H1 (cell line): ENCODE data around the gene GSK3B. TPM values are rescaled to one million over a fixed set of nuclear protein-coding genes. Genes with fewer than 3 reads are reported as not detected.

Experiments used
- CTCF ChIA-PET: fragments of 300-600 bp; sonication (Branson Sonifier 250); formaldehyde crosslinking; loops from one replicate; lab custom pipeline; 2021; ENCODE audit not compliant: partially characterized antibody; lab: Charles Lee
- POLR2A ChIA-PET: fragments of 300-600 bp; sonication (Branson Sonifier 250); formaldehyde crosslinking; loops from one replicate; lab custom pipeline; 2021; ENCODE audit warnings: inconsistent platforms; ENCODE audit not compliant: partially characterized antibody; lab: Charles Lee
- DNase-seq, 2 experiments: peaks; one replicate each; pipeline versions ENCODE4 v3.0.0 to v3.0.0-alpha.2; 2010 to 2022; ENCODE audit warnings: low spot score in 2 of 2, low read depth in 1 of 2, mixed read lengths in 1 of 2
- FAIRE-seq: peaks from 2 replicates; lab custom pipeline; 2011; peaks lifted over from hg19 to GRCh38; lab: Jason Lieb, UNC
- H2AFZ ChIP-seq: 2 replicates; pipeline ENCODE4 v1.8.1; 2012; ENCODE audit warnings: low read length, inconsistent platforms
- H2AK5ac ChIP-seq: 2 replicates; pipeline ENCODE4 v1.6.1; 2013; ENCODE audit warnings: low read depth, low read length
- H2BK120ac ChIP-seq: replicated peaks from 2 replicates; pipeline ENCODE3; 2013; ENCODE audit warnings: low read depth, low read length, inconsistent platforms
- H2BK12ac ChIP-seq: 2 replicates; pipeline ENCODE4 v1.6.1; 2013; ENCODE audit warnings: low read depth, low read length
- H2BK15ac ChIP-seq: 2 replicates; pipeline ENCODE4 v1.6.1; 2013; ENCODE audit warnings: low read length
- H2BK20ac ChIP-seq: 2 replicates; pipeline ENCODE4 v1.6.1; 2013; ENCODE audit warnings: low read length
- H2BK5ac ChIP-seq: 2 replicates; pipeline ENCODE4 v1.6.1; 2013; ENCODE audit warnings: low read depth, low read length
- H3K14ac ChIP-seq: 2 replicates; pipeline ENCODE4 v1.6.1; 2013; ENCODE audit warnings: inconsistent platforms; ENCODE audit not compliant: insufficient read length
- H3K18ac ChIP-seq: 2 replicates; pipeline ENCODE4 v1.6.1; 2013; ENCODE audit warnings: low read length; ENCODE audit errors: extremely low read depth
- H3K23ac ChIP-seq: 2 replicates; pipeline ENCODE4 v1.6.1; 2013; ENCODE audit warnings: inconsistent platforms; ENCODE audit not compliant: insufficient read length
- H3K23me2 ChIP-seq: 2 replicates; pipeline ENCODE4 v1.6.1; 2013; ENCODE audit warnings: low read depth, low read length
- H3K27ac ChIP-seq: 2 replicates; pipeline ENCODE4 v1.6.1; 2011; ENCODE audit warnings: low read depth, low read length, inconsistent platforms
- H3K27me3 ChIP-seq, 4 experiments: replicated peaks in 1 of 4; 1 replicate in 1 of 4; 2 replicates in 3 of 4; pipeline versions ENCODE4 v1.6.1 to v1.8.1; 2011 to 2013; ENCODE audit warnings: low read length in 3 of 4, mild to moderate bottlenecking in 3 of 4, inconsistent platforms in 2 of 4, mixed read lengths in 2 of 4, moderate library complexity in 1 of 4; ENCODE audit not compliant: control insufficient read depth in 3 of 4, insufficient read depth in 3 of 4; ENCODE audit errors: extremely low read depth in 1 of 4
- H3K36me3 ChIP-seq, 4 experiments: 2 replicates each; pipeline versions ENCODE4 v1.6.1 to v1.8.1; 2011 to 2013; ENCODE audit warnings: mild to moderate bottlenecking in 4 of 4, low read length in 3 of 4, moderate library complexity in 2 of 4, control low read depth in 1 of 4, inconsistent platforms in 1 of 4; ENCODE audit not compliant: insufficient read depth in 4 of 4, control insufficient read depth in 2 of 4
- H3K4ac ChIP-seq: replicated peaks from 2 replicates; pipeline ENCODE3; 2013; ENCODE audit warnings: low read length, low read depth, mixed read lengths, inconsistent platforms; ENCODE audit not compliant: insufficient read length
- H3K4me1 ChIP-seq, 4 experiments: replicated peaks in 1 of 4; 1 replicate in 1 of 4; 2 replicates in 3 of 4; pipeline versions ENCODE4 v1.6.1 to v1.8.1; 2011 to 2013; ENCODE audit warnings: low read length in 3 of 4, inconsistent platforms in 2 of 4, mixed read lengths in 1 of 4; ENCODE audit not compliant: insufficient read depth in 4 of 4, control insufficient read depth in 3 of 4
- H3K4me2 ChIP-seq, 2 experiments: 2 replicates each; pipeline versions ENCODE4 v1.6.1 to v1.8.1; 2011 to 2013; ENCODE audit warnings: low read depth in 2 of 2, low read length in 2 of 2, control low read depth in 1 of 2, inconsistent platforms in 1 of 2, mild to moderate bottlenecking in 1 of 2; ENCODE audit not compliant: insufficient read depth in 1 of 2
- H3K4me3 ChIP-seq, 4 experiments: fragments of 200-600, 300-600 bp in 1 of 4; sonication (generic), shearing (Covaris generic), sonication (Bioruptor Twin) in 1 of 4; 2 replicates each; pipeline versions ENCODE4 v1.5.1 to v1.8.1; 2011 to 2016; ENCODE audit warnings: low read length in 4 of 4, low read depth in 3 of 4, control low read depth in 2 of 4, inconsistent platforms in 2 of 4, mild to moderate bottlenecking in 2 of 4, mixed read lengths in 1 of 4, moderate library complexity in 1 of 4; ENCODE audit not compliant: insufficient read depth in 2 of 4; ENCODE audit errors: extremely low read depth in 1 of 4
- H3K56ac ChIP-seq: replicated peaks from 2 replicates; pipeline ENCODE3; 2013; ENCODE audit warnings: low read depth, mild to moderate bottlenecking, mixed read lengths, low read length, inconsistent platforms; ENCODE audit not compliant: insufficient read length
- H3K79me1 ChIP-seq: 2 replicates; pipeline ENCODE4 v1.6.1; 2013; ENCODE audit warnings: low read depth, low read length, control low read depth
- H3K79me2 ChIP-seq, 2 experiments: 2 replicates each; pipeline versions ENCODE4 v1.6.1 to v1.8.1; 2012 to 2013; ENCODE audit warnings: low read length in 2 of 2, mild to moderate bottlenecking in 2 of 2, inconsistent platforms in 1 of 2; ENCODE audit not compliant: insufficient read depth in 2 of 2, control insufficient read depth in 1 of 2
- H3K9ac ChIP-seq, 4 experiments: replicated peaks in 1 of 4; 1 replicate in 1 of 4; 2 replicates in 3 of 4; pipeline versions ENCODE4 v1.6.1 to v1.8.1; 2011 to 2013; ENCODE audit warnings: low read depth in 3 of 4, low read length in 3 of 4, control low read depth in 2 of 4, mild to moderate bottlenecking in 2 of 4, moderate library complexity in 2 of 4, inconsistent platforms in 1 of 4; ENCODE audit errors: extremely low read depth in 1 of 4
- H3K9me3 ChIP-seq, 2 experiments: 2 replicates each; pipeline versions ENCODE4 v1.6.1 to v1.8.1; 2012 to 2013; ENCODE audit warnings: mild to moderate bottlenecking in 2 of 2, moderate library complexity in 2 of 2, control low read depth in 1 of 2, inconsistent platforms in 1 of 2, low read depth in 1 of 2, low read length in 1 of 2, mixed read lengths in 1 of 2; ENCODE audit not compliant: insufficient read depth in 2 of 2
- H4K20me1 ChIP-seq, 2 experiments: replicated peaks in 1 of 2; 2 replicates each; pipeline versions ENCODE3 to v1.8.1; 2011 to 2013; ENCODE audit warnings: inconsistent platforms in 2 of 2, low read length in 2 of 2, mild to moderate bottlenecking in 1 of 2; ENCODE audit not compliant: insufficient read depth in 2 of 2, control insufficient read depth in 1 of 2
- H4K5ac ChIP-seq: 2 replicates; pipeline ENCODE4 v1.6.1; 2013; ENCODE audit warnings: low read length, low read depth, mixed read lengths, inconsistent platforms; ENCODE audit not compliant: insufficient read length
- H4K8ac ChIP-seq: 2 replicates; pipeline ENCODE4 v1.8.0; 2013; ENCODE audit warnings: mild to moderate bottlenecking, moderate library complexity, low read length, inconsistent platforms; ENCODE audit not compliant: insufficient read depth; ENCODE audit errors: extremely low read depth
- H4K91ac ChIP-seq: replicated peaks from 2 replicates; pipeline ENCODE3; 2013; ENCODE audit warnings: low read length, mixed read lengths, inconsistent platforms; ENCODE audit not compliant: insufficient read length
- BRCA1 ChIP-seq: IDR thresholded peaks from 2 replicates; pipeline ENCODE4 v1.6.1; 2012; ENCODE audit warnings: low read depth, low read length, improper control_type of control experiment
- GABPA ChIP-seq: IDR thresholded peaks from 2 replicates; pipeline ENCODE4 v1.6.1; 2011; ENCODE audit warnings: mild to moderate bottlenecking, low read length, moderate library complexity, borderline replicate concordance; ENCODE audit not compliant: insufficient read depth
- JUND ChIP-seq: IDR thresholded peaks from 2 replicates; pipeline ENCODE4 v1.6.1; 2011; ENCODE audit warnings: mild to moderate bottlenecking, improper control_type of control experiment, low read length
- KDM1A ChIP-seq: fragments of 200-600, 300-600 bp; sonication (generic); IDR thresholded peaks from 2 replicates; pipeline ENCODE4 v1.7.1; 2016; ENCODE audit warnings: mild to moderate bottlenecking, low read length, borderline replicate concordance
- KDM4A ChIP-seq: IDR thresholded peaks from one replicate; pipeline ENCODE4 v1.7.1; 2012; ENCODE audit warnings: low read depth, mild to moderate bottlenecking, moderate library complexity, low read length, inconsistent platforms; ENCODE audit not compliant: severe bottlenecking
- MAFK ChIP-seq: IDR thresholded peaks from 2 replicates; pipeline ENCODE4 v1.6.1; 2012; ENCODE audit warnings: low read depth, mild to moderate bottlenecking, improper control_type of control experiment, low read length
- NANOG ChIP-seq: IDR thresholded peaks from 2 replicates; pipeline ENCODE4 v1.6.1; 2011; ENCODE audit warnings: low read length, low read depth, mild to moderate bottlenecking, inconsistent platforms; ENCODE audit not compliant: insufficient read depth, poor library complexity, severe bottlenecking
- POLR2A ChIP-seq, 2 experiments: IDR thresholded peaks; 1 replicate in 1 of 2; 2 replicates in 1 of 2; pipeline ENCODE4 v1.6.1; 2011; ENCODE audit warnings: low read depth in 2 of 2, low read length in 2 of 2, mild to moderate bottlenecking in 2 of 2; ENCODE audit errors: control extremely low read depth in 1 of 2
- POLR2AphosphoS5 ChIP-seq: IDR thresholded peaks from 2 replicates; pipeline ENCODE4 v1.6.1; 2011; ENCODE audit warnings: low read depth, low read length
- RAD21 ChIP-seq, 2 experiments: IDR thresholded peaks in 1 of 2; conservative IDR thresholded peaks in 1 of 2; 2 replicates each; pipeline ENCODE4 v1.6.1; 2011; ENCODE audit warnings: low read depth in 2 of 2, low read length in 2 of 2, improper control_type of control experiment in 1 of 2, inconsistent platforms in 1 of 2, mild to moderate bottlenecking in 1 of 2, moderate library complexity in 1 of 2
- RXRA ChIP-seq: IDR thresholded peaks from 2 replicates; pipeline ENCODE4 v1.6.1; 2011; ENCODE audit warnings: low read depth, mild to moderate bottlenecking, low read length, moderate library complexity; ENCODE audit not compliant: insufficient read depth
- WGBS, 2 experiments: shearing (Covaris generic) in 1 of 2; methylation state at CpG; one replicate each; pipeline versions ENCODE4 v1.1.6 to v1.1.7; 2013 to 2015; ENCODE audit warnings: low lambda C conversion rate in 2 of 2, mixed read lengths in 2 of 2, inconsistent platforms in 1 of 2, low coverage in 1 of 2, missing lambda C conversion rate in 1 of 2; ENCODE audit not compliant: insufficient replicate concordance in 2 of 2, insufficient coverage in 1 of 2, insufficient read length in 1 of 2; ENCODE audit errors: extremely low coverage in 1 of 2, missing lambda C conversion rate in 1 of 2; 5-methylcytosine and 5-hydroxymethylcytosine counted together
- polyA plus RNA-seq, 7 experiments: library from polyadenylated mRNA; depleted of rRNA in 3 of 7; stranded (reverse) in 5 of 7; unstranded in 2 of 7; fragments of >200 nt in 5 of 7; fragments of 200-250 nt in 2 of 7; gene quantifications; 1 replicate in 5 of 7; 2 replicates in 1 of 7; 4 replicates in 1 of 7; pipeline versions ENCODE4 v1.2.1 to v1.2.3, GENCODE V29; 2011 to 2013; ENCODE audit warnings: missing spikeins in 2 of 7, mixed read lengths in 2 of 7
- total RNA-seq: library from RNA; stranded (reverse); fragmentation: NEBNext Ultra II Directional; extraction: Animal tissue kit (Norgen Biotek cat#: 25700); gene quantifications from 2 replicates; pipeline ENCODE4 v1.2.1, GENCODE V29; 2021

Gene GSK3B
- total and polyA plus RNA-seq, 2 of the 8 experiments (the other 6 are each of a cell fraction or from before 2014, with no cell fraction given) = 24.2 to 50.7 TPM

DNA sequence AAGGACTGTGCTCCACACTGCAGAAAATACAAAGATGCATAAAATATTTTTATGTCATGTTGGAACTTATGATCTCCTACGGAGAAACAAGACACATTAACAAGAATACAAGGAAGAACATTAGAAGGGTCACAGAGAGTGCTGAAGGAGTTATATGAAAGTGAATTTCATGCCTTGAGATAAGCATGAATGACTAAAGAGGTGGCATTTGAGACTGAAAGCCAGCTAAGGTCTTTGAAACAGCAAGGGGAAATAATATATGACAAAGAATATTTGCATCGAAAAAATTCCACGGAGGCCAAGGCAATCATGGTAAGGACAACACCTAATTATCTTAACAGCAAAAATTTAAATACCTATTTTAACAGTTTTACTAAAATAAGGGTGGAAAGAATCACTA, 12.5 kb downstream of the GSK3B start:
- CTCF ChIA-PET = interaction anchor here (0.5 to 1.5 kb wide), 3 partner anchors 11 to 64 kb away, joined by 4 read pairs; no protein-coding TSS in a partner anchor
- Histone ChIP-seq H3K27me3 (no peaks in the 10 kb centered on the region), H3K27ac (no peak overlapping the region), H3K4me1 (peaks cover 0 to 2% (median 0%) of the 10 kb centered on the region in 4 experiments; a peak in 3 of 7 replicates), H3K14ac (no peak overlapping the region), H3K9me3 (no peaks in the 10 kb centered on the region), H3K18ac (no peak overlapping the region), H3K36me3 (peaks cover 0 to 5% (median 0%) of the 10 kb centered on the region in 4 experiments; a peak in 1 of 8 replicates), H4K91ac (no peak overlapping the region), H4K8ac (no peak overlapping the region), H2BK120ac (no peak overlapping the region), H3K4ac (no peak overlapping the region), H2BK20ac (no peak overlapping the region), H4K20me1 (peaks cover 0 to 8% of the 10 kb centered on the region in 2 experiments), H2BK12ac (no peak overlapping the region), H2BK15ac (no peak overlapping the region), H2BK5ac (no peak overlapping the region), H2AFZ (no peak overlapping the region), H3K4me3 (no peak overlapping the region), H3K23me2 (no peaks in the 10 kb centered on the region), H3K79me2 (peaks cover 13 to 97% of the 10 kb centered on the region in 2 experiments), H3K79me1 (no peaks in the 10 kb centered on the region), H3K23ac (no peak overlapping the region), H3K9ac (no peak overlapping the region), H3K56ac (no peak overlapping the region), H2AK5ac (no peak overlapping the region), H4K5ac (no peak overlapping the region), H3K4me2 (no peak overlapping the region)
- 86% methylated on average over 3 of the region's 3 CpGs; no CpG with 5 or more reads in 1 of the 2 experiments for WGBS, 2 experiments
- no peak for DNase-seq
- FAIRE-seq = no peak
- POLR2A ChIA-PET = interaction anchor here (1.4 to 4.9 kb wide), 2 partner anchors 12 to 14 kb away, joined by 3 to 30 read pairs; no protein-coding TSS in a partner anchor
- TF ChIP-seq POLR2A (IDR thresholded peaks at IDR 0.05; ENCODE audit: control extremely low read depth in 1 of 2, low read depth in 2 of 2, low read length in 2 of 2) = no peak
- TF ChIP-seq RXRA = no peak
- TF ChIP-seq POLR2AphosphoS5 = no peak
- TF ChIP-seq KDM1A = no peak
- TF ChIP-seq RAD21 (IDR thresholded peaks at IDR 0.05 in 1 of 2, conservative IDR thresholded peaks at IDR 0.05 in 1 of 2; ENCODE audit: low read depth in 2 of 2, low read length in 2 of 2) = no peak
- TF ChIP-seq GABPA = no peak
- no peak for TF ChIP-seq MAFK
- TF ChIP-seq KDM4A = no peak
- TF ChIP-seq BRCA1 = no peak
- TF ChIP-seq NANOG = no peak
- TF ChIP-seq JUND = no peak
